GM12891 (cell line): ENCODE measurements around the gene MAD1L1.

Experiments used
- PAX5 ChIP-seq: IDR thresholded peaks from 2 replicates; pipeline ENCODE4 v1.6.1; 2011; ENCODE audit warnings: low read length, moderate library complexity, mild to moderate bottlenecking; ENCODE audit not compliant: insufficient read depth, severe bottlenecking
- POLR2A ChIP-seq: IDR thresholded peaks from 2 replicates; pipeline ENCODE4 v1.6.1; 2011; ENCODE audit warnings: low read depth, low read length, control low read depth
- POLR2AphosphoS5 ChIP-seq: IDR thresholded peaks from 2 replicates; pipeline ENCODE4 v1.6.1; 2011; ENCODE audit warnings: low read depth, low read length, control low read depth
- TAF1 ChIP-seq: IDR thresholded peaks from 2 replicates; pipeline ENCODE4 v1.6.1; 2011; ENCODE audit warnings: low read depth, low read length, control low read depth

DNA sequence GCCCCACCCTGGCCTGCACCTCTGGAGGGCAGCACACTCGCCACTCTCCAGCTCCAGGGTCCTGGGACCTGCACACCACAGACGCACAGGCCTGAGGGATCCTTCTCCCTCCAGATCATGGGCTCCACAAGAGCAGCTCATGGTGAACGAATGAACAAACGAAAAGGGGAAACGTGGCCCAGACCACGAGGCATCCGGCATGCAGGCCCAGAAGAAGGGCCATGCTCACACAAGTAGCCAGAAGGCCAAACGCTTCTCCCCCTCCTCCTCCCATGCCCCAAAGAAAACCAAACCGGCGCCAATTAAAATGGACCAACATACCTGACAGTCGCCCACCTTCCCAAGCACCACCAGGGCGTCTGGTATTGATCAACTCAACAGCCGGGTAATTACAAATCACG is 30.4 kb downstream of the MAD1L1 start:
- TF ChIP-seq PAX5, result no peak
- no peak for TF ChIP-seq POLR2AphosphoS5
- no peak for TF ChIP-seq POLR2A
- no peak for TF ChIP-seq TAF1
